B cell (primary cell): ENCODE results near the gene RAB3C.

ENCODE experiments used
- CTCF ChIP-seq: fragments of 200-600 bp; IDR thresholded peaks from one replicate; pipeline ENCODE4 v1.8.0; 2022; ENCODE audit warnings: antibody characterized with exemption, mild to moderate bottlenecking
- EZH2 ChIP-seq: IDR thresholded peaks from 2 replicates; pipeline ENCODE4 v1.6.1; 2012; ENCODE audit warnings: borderline replicate concordance, low read depth, mild to moderate bottlenecking, moderate library complexity, low read length; ENCODE audit not compliant: insufficient read depth, poor library complexity, severe bottlenecking

- TF ChIP-seq CTCF (no peak), EZH2 (no peak)
Observed at GRCh38 chr5:58579781-58580180, 3.1 kb upstream of the RAB3C start.
